HEK293T (cell line): ENCODE results near the gene VPS37C.

Experiments used
- CTCF ChIA-PET: fragments of 350-600 bp; formaldehyde crosslinking; extraction: SDS; loops from one replicate; lab custom pipeline; 2021; ENCODE audit warnings: antibody characterized with exemption, inconsistent platforms; lab: Yijun Ruan, JAX
- POLR2A ChIA-PET: fragments of 350-600 bp; formaldehyde crosslinking; extraction: SDS; loops from one replicate; lab custom pipeline; 2020; ENCODE audit warnings: antibody characterized with exemption, inconsistent platforms; lab: Yijun Ruan, JAX
- DNase-seq: peaks from one replicate; pipeline ENCODE4 v3.0.0; 2012; ENCODE audit warnings: mixed read lengths; ENCODE audit errors: extremely low spot score
- ARNT ChIP-seq: fragments of 450-650 bp; IDR thresholded peaks from 2 replicates; pipeline ENCODE4 v1.6.1; 2017; ENCODE audit warnings: mild to moderate bottlenecking
- BHLHE40 ChIP-seq: fragments of 450-650 bp; IDR thresholded peaks from 2 replicates; pipeline ENCODE4 v1.6.1; 2016; ENCODE audit warnings: mild to moderate bottlenecking, moderate library complexity, borderline replicate concordance
- CTBP1 ChIP-seq: fragments of 450-650 bp; IDR thresholded peaks from 2 replicates; pipeline ENCODE4 v1.6.1; 2016; ENCODE audit warnings: borderline replicate concordance
- ELF4 ChIP-seq: fragments of 450-650 bp; IDR thresholded peaks from 2 replicates; pipeline ENCODE4 v1.6.1; 2017; ENCODE audit warnings: antibody characterized with exemption
- FOXA1 ChIP-seq: fragments of 450-650 bp; IDR thresholded peaks from 2 replicates; pipeline ENCODE4 v1.6.1; 2016; ENCODE audit warnings: mild to moderate bottlenecking
- FOXK2 ChIP-seq: fragments of 450-650 bp; IDR thresholded peaks from 2 replicates; pipeline ENCODE4 v1.6.1; 2016; ENCODE audit warnings: mild to moderate bottlenecking
- FOXM1 ChIP-seq: fragments of 450-650 bp; IDR thresholded peaks from 2 replicates; pipeline ENCODE4 v1.6.1; 2017; ENCODE audit warnings: mild to moderate bottlenecking, borderline replicate concordance
- HDGF ChIP-seq: fragments of 450-650 bp; IDR thresholded peaks from 2 replicates; pipeline ENCODE4 v1.6.1; 2017; ENCODE audit warnings: antibody characterized with exemption, borderline replicate concordance
- L3MBTL2 ChIP-seq: fragments of 450-650 bp; conservative IDR thresholded peaks from 2 replicates; pipeline ENCODE4 v1.6.1; 2016; ENCODE audit warnings: mild to moderate bottlenecking
- LEF1 ChIP-seq: fragments of 450-650 bp; IDR thresholded peaks from 2 replicates; pipeline ENCODE4 v1.6.1; 2017; ENCODE audit warnings: mild to moderate bottlenecking, borderline replicate concordance
- NFRKB ChIP-seq: fragments of 450-650 bp; IDR thresholded peaks from 2 replicates; pipeline ENCODE4 v1.6.1; 2016; ENCODE audit warnings: mild to moderate bottlenecking, moderate library complexity
- PKNOX1 ChIP-seq: fragments of 450-650 bp; IDR thresholded peaks from 2 replicates; pipeline ENCODE4 v1.6.1; 2016
- SP1 ChIP-seq: fragments of 450-650 bp; IDR thresholded peaks from 2 replicates; pipeline ENCODE4 v1.6.1; 2017
- SUZ12 ChIP-seq: fragments of 450-650 bp; IDR thresholded peaks from 2 replicates; pipeline ENCODE4 v1.6.1; 2016; ENCODE audit warnings: mild to moderate bottlenecking
- TARDBP ChIP-seq: fragments of 450-650 bp; IDR thresholded peaks from 2 replicates; pipeline ENCODE4 v1.6.1; 2016
- ZNF384 ChIP-seq: fragments of 450-650 bp; IDR thresholded peaks from 2 replicates; pipeline ENCODE4 v1.6.1; 2016

VPS37C gene

GRCh38 chr11:61127991-61128390 is 33.2 kb downstream of the VPS37C start:
- POLR2A ChIA-PET = no interaction called here
- CTCF ChIA-PET = interaction anchor here (1.0 kb wide), 1 partner anchor 9 kb away, joined by 3 read pairs; no protein-coding TSS in a partner anchor
- no peak for DNase-seq
- TF ChIP-seq FOXA1 (no peak), CTBP1 (no peak), SUZ12 (no peak), ELF4 (no peak), FOXM1 (no peak), L3MBTL2 (no peak), SP1 (no peak), NFRKB (no peak), ARNT (no peak), ZNF384 (no peak), BHLHE40 (no peak), TARDBP (no peak), HDGF (no peak), LEF1 (no peak)

GRCh38 chr11:61126256-61126655 is 35.0 kb downstream of the VPS37C start:
- TF ChIP-seq SP1 (no peak), TARDBP (no peak), ARNT (no peak), ZNF384 (no peak), ELF4 (no peak), PKNOX1 (no peak), CTBP1 (no peak)
- ChIA-PET POLR2A (no interaction called here), CTCF (interaction anchor here (0.8 kb wide), 1 partner anchor 54 kb away, joined by 4 read pairs; no protein-coding TSS in a partner anchor)
- no peak for DNase-seq

GRCh38 chr11:61125310-61125684 is 35.9 kb downstream of the VPS37C start:
- DNase-seq = no peak
- ChIA-PET CTCF (no interaction called here), POLR2A (no interaction called here)
- TF ChIP-seq TARDBP (no peak), PKNOX1 (no peak), CTBP1 (no peak), SUZ12 (no peak), SP1 (no peak), FOXA1 (no peak), ELF4 (no peak), BHLHE40 (no peak), FOXM1 (no peak), NFRKB (no peak), ARNT (no peak), HDGF (no peak), L3MBTL2 (no peak), LEF1 (no peak), ZNF384 (no peak), FOXK2 (no peak)

- DNase-seq = no peak
- TF ChIP-seq LEF1 (no peak), FOXA1 (no peak), SUZ12 (no peak)
- ChIA-PET CTCF (no interaction called here), POLR2A (no interaction called here)
These were observed 36.5 kb downstream of the VPS37C start for GRCh38 chr11:61124574-61125309.

- CTCF ChIA-PET = no interaction called here
- POLR2A ChIA-PET = no interaction called here
- no peak for DNase-seq
- no peak for TF ChIP-seq ARNT
- no peak for TF ChIP-seq HDGF
- TF ChIP-seq LEF1 = no peak
- TF ChIP-seq FOXM1 = no peak
- TF ChIP-seq SP1 = no peak
- TF ChIP-seq FOXK2 = no peak
- TF ChIP-seq NFRKB = no peak
- TF ChIP-seq ZNF384 = no peak
- no peak for TF ChIP-seq ELF4
- no peak for TF ChIP-seq L3MBTL2
- no peak for TF ChIP-seq PKNOX1
- no peak for TF ChIP-seq CTBP1
- TF ChIP-seq FOXA1 = no peak
These were observed 37.3 kb downstream of the VPS37C start for GRCh38 chr11:61123775-61124571.

GRCh38 chr11:61122761-61123160 is 38.5 kb downstream of the VPS37C start:
- ChIA-PET POLR2A (interaction anchor here (1.2 kb wide), 1 partner anchor 39 kb away, joined by 3 read pairs; the partner anchor contains the start of gene VPS37C), CTCF (interaction anchor here (0.7 kb wide), 1 partner anchor 301 kb away, joined by 4 read pairs; no protein-coding TSS in a partner anchor)
- DNase-seq = no peak
- TF ChIP-seq L3MBTL2 (no peak), LEF1 (no peak), PKNOX1 (no peak), CTBP1 (no peak), SP1 (no peak), TARDBP (no peak), SUZ12 (no peak), BHLHE40 (no peak), FOXA1 (no peak), NFRKB (no peak), ZNF384 (no peak), HDGF (no peak), FOXM1 (no peak), ELF4 (no peak), ARNT (no peak), FOXK2 (no peak)
